Ovary (tissue), 3 donors: ENCODE measurements around the gene TPM1.

Experiments used
- POLR2A ChIP-seq: fragments of 450-650 bp; IDR thresholded peaks from one replicate; pipeline ENCODE4 v1.6.1; 2017; ENCODE audit warnings: antibody characterized with exemption, mild to moderate bottlenecking, moderate library complexity
- TF ChIP-seq, protein P1 (sequence below), 3 donors: fragments of 450-650 bp in 2 of 3; fragments of 200-600 bp in 1 of 3; IDR thresholded peaks; one replicate each; pipeline versions ENCODE4 v1.5.1 to v1.8.0; 2016 to 2022; ENCODE audit warnings: antibody characterized with exemption in 3 of 3, mild to moderate bottlenecking in 1 of 3
- donor health status: DM: no; HTN: no; CAD: no.

DNA sequence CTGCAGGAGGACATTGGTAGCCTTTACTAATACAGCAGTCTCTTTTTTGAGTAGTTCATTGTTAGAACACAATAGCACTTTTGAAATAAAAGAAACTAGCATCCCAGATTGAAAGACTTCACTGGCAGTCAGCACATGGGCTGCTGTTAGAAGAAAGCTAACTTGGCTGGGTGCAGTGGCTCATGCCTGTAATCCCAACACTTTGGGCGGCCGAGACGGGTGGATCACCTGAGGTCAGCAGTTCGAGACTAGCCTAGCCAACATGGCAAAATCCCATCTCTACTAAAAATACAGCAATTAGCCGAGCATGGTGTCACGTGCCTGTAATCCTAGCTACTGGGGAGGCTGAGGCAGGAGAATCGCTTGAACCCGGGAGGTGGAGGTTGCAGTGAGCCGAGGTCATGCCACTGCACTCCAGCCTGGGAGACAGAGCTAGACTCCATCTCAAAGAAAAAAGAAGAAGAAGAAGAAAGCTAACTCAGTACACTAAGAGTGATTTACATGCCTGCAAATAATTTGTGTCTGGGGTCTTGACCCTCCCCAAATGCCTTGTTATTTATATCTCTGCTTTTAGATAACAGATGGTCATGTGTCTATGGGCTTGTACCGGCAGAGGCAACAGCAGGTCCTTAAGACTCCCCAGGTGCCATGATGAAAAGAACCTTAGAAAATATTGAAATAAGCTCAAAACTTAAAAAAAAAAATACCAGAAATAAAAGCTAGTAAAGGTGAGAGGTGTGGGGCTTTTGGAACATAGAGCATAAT lies 9.7 kb downstream of the TPM1 start:
- TF ChIP-seq, protein P1, sequence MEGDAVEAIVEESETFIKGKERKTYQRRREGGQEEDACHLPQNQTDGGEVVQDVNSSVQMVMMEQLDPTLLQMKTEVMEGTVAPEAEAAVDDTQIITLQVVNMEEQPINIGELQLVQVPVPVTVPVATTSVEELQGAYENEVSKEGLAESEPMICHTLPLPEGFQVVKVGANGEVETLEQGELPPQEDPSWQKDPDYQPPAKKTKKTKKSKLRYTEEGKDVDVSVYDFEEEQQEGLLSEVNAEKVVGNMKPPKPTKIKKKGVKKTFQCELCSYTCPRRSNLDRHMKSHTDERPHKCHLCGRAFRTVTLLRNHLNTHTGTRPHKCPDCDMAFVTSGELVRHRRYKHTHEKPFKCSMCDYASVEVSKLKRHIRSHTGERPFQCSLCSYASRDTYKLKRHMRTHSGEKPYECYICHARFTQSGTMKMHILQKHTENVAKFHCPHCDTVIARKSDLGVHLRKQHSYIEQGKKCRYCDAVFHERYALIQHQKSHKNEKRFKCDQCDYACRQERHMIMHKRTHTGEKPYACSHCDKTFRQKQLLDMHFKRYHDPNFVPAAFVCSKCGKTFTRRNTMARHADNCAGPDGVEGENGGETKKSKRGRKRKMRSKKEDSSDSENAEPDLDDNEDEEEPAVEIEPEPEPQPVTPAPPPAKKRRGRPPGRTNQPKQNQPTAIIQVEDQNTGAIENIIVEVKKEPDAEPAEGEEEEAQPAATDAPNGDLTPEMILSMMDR (IDR thresholded peaks at IDR 0.05) = no peak
- no peak for TF ChIP-seq POLR2A
